ENCODE results near the gene FBRS.

The FBRS gene

DNA sequence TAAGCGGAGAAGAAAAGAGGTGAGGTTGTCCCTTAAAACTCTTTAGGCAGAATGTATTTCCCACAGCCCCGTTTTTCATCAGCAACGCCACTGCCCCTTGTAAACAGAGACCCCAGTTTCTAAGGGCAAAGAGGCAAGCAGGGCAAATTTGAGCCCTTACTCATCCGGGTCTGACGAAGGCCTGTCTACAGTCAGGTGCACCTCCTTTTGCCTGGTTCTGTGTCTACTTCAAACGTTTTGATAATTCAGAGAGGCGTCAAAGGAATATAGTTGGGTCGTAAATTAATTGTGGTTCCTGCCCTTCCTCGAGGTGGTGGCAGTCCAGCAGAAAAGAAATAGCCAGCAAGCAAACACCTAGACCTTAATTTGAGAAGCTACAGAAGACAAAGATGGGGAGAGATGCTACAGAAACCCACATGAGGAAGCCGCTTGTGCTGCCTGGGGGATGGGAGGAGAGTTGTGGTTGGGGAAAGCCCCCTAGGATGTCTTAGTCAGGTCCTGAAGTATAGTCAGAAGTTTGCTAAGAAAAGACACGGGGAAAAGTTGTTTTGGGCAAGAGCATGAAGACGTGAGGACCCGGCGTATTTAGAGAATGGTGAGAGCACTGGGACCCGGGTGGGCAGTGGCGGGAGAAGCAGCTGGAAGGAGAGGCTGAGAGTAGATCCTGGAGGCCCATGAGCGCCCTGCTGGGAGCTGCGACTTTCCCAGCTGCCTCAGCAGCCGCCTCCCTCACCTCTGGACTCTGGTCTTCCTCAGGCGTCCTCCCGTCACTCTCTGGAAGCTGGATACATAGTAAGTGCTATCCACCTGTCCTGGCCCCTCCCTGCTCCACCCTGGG is 2.4 kb downstream of the FBRS start:
- in situ Hi-C loops (cut with HindIII; ENCODE audit: low pct_ligation_motif_present, low pct_unique_long_range_greater_than_20kb, low sequenced_read_pairs), result no loop called here

GRCh38 chr16:30662449-30662848 is 4.2 kb downstream of the FBRS start:
- in situ Hi-C loops (cut with HindIII; ENCODE audit: low pct_ligation_motif_present, low pct_unique_long_range_greater_than_20kb, low sequenced_read_pairs), result no loop called here
- no peak for DNase-seq

More for the DNA sequence above, 2.4 kb downstream of the FBRS start:
- DNase-seq, result no peak

DNA sequence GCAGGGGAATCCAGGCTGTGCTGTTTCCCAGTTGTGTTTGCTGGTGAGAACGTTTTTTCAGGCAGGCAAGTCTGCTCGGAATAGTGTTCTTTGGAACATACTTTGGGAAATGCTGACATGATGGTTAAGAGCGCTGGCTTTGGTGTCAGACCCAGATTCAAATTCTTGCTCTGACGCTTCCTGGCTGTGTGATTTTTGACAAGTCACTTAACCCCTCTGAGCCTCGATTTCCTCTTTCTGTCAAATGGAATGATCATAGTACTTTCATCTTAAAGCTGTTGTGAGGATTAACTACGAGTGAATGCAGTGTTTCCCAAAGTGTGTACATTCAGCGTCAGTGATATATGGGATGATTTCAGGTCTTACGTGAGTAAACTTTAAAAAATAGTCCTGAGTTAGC is 4.8 kb downstream of the FBRS start:
- DNase-seq, result no peak
- in situ Hi-C loops (cut with HindIII; ENCODE audit: low pct_ligation_motif_present, low pct_unique_long_range_greater_than_20kb, low sequenced_read_pairs), result no loop called here

DNA sequence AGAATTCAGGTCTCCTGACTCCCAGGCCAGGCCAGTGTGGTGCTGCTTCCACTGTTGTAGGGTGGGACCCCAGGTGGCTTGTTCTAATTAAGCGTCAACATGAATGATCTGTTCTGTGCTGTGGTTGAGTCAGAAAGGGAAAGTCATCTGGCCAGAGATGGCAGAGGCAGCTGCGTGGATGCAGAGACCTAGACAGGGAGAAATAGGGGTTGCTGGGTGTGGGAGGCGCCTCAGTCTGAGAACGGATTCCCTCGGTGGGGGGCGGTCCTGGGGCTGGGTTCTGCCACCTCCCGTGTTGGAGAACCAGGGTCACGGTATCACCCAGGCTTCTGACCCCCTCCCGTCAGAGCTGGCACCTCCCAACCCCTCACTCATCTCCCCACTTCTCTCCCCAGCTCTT is 5.6 kb downstream of the FBRS start:
- DNase-seq, result no peak
- in situ Hi-C loops (cut with HindIII; ENCODE audit: low pct_ligation_motif_present, low pct_unique_long_range_greater_than_20kb, low sequenced_read_pairs), result no loop called here

- DNase-seq, result no peak
- in situ Hi-C loops (cut with HindIII; ENCODE audit: low pct_ligation_motif_present, low pct_unique_long_range_greater_than_20kb, low sequenced_read_pairs), result no loop called here
Observed at GRCh38 chr16:30664616-30665109, 6.4 kb downstream of the FBRS start.

DNA sequence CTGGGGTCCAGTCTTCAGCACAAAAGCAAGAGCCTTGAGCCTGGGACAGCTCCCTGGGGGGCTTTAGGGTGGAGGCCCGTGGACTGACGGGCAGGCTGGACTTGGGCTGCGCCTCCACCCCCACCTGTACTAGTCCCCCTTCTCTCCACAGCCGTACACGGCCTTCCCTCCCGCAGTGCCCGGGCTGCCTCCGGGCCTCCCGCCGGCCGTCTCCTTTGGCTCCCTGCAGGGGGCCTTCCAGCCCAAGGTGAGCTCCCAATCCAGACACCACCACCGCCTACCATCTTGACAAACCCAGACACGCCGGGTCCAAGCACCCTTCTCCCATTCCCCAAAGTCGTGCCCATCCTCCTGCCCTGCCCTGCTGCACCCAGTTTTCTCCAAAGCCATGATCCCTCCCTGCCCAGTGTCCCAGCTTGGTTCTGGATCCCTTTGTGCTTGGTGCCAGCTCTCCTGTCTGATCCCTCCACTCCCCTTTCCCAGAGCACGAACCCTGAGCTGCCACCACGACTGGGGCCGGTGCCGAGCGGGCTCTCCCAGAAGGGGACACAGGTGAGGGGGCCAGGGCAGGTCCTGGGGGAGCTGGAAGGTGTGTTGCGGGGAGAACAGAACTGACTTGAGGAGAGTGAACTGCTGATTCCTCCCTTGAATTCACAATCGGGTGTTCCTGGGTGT is 7.1 kb downstream of the FBRS start:
- in situ Hi-C loops (cut with HindIII; ENCODE audit: low pct_ligation_motif_present, low pct_unique_long_range_greater_than_20kb, low sequenced_read_pairs), result no loop called here
- DNase-seq, result no peak

GRCh38 chr16:30665830-30666190 is 7.6 kb downstream of the FBRS start:
- in situ Hi-C loops (cut with HindIII; ENCODE audit: low pct_ligation_motif_present, low pct_unique_long_range_greater_than_20kb, low sequenced_read_pairs), result no loop called here
- no peak for DNase-seq

GRCh38 chr16:30666681-30667080 is 8.4 kb downstream of the FBRS start:
- in situ Hi-C loops (cut with HindIII; ENCODE audit: low pct_ligation_motif_present, low pct_unique_long_range_greater_than_20kb, low sequenced_read_pairs), result no loop called here
- no peak for DNase-seq

GRCh38 chr16:30667361-30667905 is 9.2 kb downstream of the FBRS start:
- in situ Hi-C loops (cut with HindIII; ENCODE audit: low pct_ligation_motif_present, low pct_unique_long_range_greater_than_20kb, low sequenced_read_pairs), result no loop called here
- DNase-seq, result no peak

DNA sequence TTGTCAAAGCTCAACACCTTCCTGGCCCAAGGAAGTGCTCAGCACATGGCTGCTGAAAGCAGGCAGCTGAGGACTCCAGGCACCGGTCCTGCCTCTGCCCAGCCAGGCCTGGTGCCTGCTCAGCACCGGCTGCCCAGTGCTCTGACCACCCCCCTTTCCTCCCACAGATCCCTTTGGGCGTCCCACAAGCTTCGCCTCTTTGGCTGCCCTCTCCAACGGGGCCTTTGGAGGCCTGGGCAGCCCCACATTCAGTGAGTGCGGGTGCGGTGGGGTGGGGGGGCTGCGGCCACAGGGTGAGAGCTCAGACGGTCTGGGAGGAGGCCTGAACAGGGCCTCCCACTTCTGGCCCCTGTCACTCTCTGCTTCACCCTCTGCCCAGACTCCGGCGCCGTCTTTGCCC is 10.2 kb downstream of the FBRS start:
- in situ Hi-C loops (cut with HindIII; ENCODE audit: low pct_ligation_motif_present, low pct_unique_long_range_greater_than_20kb, low sequenced_read_pairs), result no loop called here
- no peak for DNase-seq

- DNase-seq, result no peak
- in situ Hi-C loops (cut with HindIII; ENCODE audit: low pct_ligation_motif_present, low pct_unique_long_range_greater_than_20kb, low sequenced_read_pairs), result no loop called here
Observed at GRCh38 chr16:30669026-30669902, 11.0 kb downstream of the FBRS start.

DNA sequence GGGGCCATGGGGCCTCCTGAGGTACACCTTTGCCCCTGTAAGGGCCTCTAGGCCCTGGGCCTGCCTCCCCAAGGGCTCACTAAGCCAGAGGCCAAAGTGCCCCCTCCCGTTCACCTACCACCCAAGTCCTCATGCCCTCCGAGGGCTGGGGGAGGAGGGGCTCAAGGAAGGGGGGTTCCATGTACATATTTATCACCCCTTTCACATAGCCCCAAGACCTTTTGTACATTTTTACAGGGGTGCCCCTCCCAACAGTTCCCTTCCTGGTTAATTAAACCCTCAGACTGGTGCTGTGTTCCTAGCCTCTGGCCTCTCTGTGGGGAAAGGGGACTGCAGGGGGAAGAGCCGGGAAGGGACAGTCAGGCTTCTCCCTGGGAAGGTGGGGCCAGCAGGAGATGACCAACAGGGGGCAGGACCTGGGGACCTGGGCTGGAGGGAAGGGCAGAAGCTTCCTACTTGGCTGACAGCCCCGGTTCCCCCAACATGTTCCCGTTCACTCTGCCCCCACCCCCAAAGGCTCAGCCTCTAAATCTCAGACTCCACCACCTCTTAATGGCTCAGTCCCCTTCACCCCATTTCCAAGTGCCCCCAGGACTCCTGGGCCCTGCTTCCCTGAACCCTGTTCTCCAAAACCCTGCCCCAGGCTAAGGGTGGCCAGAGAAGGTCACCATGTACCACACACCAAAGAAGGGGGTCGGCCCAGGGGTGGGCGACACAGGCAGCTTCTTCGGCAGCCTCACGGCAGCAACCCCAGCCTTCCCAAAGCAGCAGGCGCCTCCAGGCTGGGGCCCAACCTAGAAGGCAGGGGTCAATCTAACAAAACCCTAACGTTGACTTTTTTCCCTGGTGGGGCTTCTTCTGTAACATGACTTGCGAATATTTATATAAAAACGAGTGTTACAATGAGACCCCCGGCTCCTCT is 11.9 kb downstream of the FBRS start:
- in situ Hi-C loops (cut with HindIII; ENCODE audit: low pct_ligation_motif_present, low pct_unique_long_range_greater_than_20kb, low sequenced_read_pairs), result no loop called here
- DNase-seq, result no peak

- in situ Hi-C loops (cut with HindIII; ENCODE audit: low pct_ligation_motif_present, low pct_unique_long_range_greater_than_20kb, low sequenced_read_pairs), result no loop called here
Observed at GRCh38 chr16:30675143-30675542, 16.9 kb downstream of the FBRS start.

GRCh38 chr16:30677931-30678585 is 19.8 kb downstream of the FBRS start:
- in situ Hi-C loops (cut with HindIII; ENCODE audit: low pct_ligation_motif_present, low pct_unique_long_range_greater_than_20kb, low sequenced_read_pairs), result no loop called here
- DNase-seq, result no peak

More at GRCh38 chr16:30675143-30675542, 16.9 kb downstream of the FBRS start:
- no peak for DNase-seq

GRCh38 chr16:30678586-30678970 is 20.3 kb downstream of the FBRS start:
- in situ Hi-C loops (cut with HindIII; ENCODE audit: low pct_ligation_motif_present, low pct_unique_long_range_greater_than_20kb, low sequenced_read_pairs), result no loop called here
- DNase-seq, result no peak

DNA sequence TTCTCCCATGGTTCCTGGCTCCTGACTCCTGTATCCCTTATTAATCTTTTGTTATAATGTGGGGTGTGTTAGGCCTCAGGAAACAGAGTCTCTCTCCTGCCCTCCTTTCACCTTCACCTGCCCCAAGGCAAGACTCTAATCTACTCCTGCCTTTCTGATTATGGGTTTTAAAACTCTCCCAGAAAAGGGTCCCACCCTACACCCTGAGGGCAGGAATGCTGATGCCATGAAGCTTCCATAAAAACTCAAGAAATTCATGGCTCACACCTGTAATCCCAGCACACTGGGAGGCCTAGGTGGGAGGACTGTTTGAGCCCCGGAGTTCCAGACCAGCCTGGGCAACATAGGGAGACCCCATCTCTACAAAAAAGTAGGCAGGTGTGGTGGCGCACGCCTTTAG is 22.1 kb downstream of the FBRS start:
- in situ Hi-C loops (cut with HindIII; ENCODE audit: low pct_ligation_motif_present, low pct_unique_long_range_greater_than_20kb, low sequenced_read_pairs), result no loop called here
- no peak for DNase-seq

- no peak for DNase-seq
- in situ Hi-C loops (cut with HindIII; ENCODE audit: low pct_ligation_motif_present, low pct_unique_long_range_greater_than_20kb, low sequenced_read_pairs), result no loop called here
Observed at GRCh38 chr16:30688701-30689100, 30.5 kb downstream of the FBRS start.

All from ACHN (cell line).